ENCODE measurements around the gene BCL2L2.

Gene BCL2L2

DNA sequence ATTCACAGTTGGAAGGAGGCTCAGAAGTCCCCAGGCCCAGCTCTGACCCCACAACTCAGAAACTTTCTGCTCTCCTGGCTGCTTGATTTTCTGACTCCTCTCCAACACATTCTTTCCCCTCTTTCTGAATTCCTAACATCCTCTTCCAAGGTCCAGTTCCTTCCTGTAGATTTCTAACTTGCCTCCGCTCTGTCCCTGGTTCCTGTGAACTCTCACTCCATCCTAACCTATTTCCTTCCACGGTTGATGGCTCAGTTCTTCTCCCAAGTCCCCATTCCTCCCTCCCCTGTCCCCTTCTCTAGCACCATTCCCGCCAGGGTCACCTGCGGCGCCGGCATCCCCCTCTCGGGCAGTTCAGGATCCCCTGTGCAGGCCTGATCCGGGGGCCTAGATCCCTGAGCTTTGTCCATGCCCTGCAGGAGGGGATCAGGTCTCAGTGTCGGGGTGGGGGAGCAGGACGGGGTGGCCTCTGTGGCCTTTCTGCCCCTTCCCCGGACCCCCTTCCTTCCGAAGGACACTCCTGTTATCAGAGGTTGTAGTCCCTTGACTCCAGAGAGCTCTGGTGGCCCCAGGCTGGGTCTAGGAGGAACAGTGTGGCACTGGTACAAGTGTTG is 52.0 kb downstream of the BCL2L2 start:
- no peaks in the 10 kb centered on the region for H4K20me1 ChIP-seq (ENCODE audit: control insufficient read depth, insufficient read depth, low read depth, low read length)
- no peaks in the 10 kb centered on the region for H3K79me2 ChIP-seq (ENCODE audit: control insufficient read depth, low read length)
- TF ChIP-seq, protein P1, sequence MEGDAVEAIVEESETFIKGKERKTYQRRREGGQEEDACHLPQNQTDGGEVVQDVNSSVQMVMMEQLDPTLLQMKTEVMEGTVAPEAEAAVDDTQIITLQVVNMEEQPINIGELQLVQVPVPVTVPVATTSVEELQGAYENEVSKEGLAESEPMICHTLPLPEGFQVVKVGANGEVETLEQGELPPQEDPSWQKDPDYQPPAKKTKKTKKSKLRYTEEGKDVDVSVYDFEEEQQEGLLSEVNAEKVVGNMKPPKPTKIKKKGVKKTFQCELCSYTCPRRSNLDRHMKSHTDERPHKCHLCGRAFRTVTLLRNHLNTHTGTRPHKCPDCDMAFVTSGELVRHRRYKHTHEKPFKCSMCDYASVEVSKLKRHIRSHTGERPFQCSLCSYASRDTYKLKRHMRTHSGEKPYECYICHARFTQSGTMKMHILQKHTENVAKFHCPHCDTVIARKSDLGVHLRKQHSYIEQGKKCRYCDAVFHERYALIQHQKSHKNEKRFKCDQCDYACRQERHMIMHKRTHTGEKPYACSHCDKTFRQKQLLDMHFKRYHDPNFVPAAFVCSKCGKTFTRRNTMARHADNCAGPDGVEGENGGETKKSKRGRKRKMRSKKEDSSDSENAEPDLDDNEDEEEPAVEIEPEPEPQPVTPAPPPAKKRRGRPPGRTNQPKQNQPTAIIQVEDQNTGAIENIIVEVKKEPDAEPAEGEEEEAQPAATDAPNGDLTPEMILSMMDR (IDR thresholded peaks at IDR 0.05; ENCODE audit: low read depth, low read length, poor library complexity, severe bottlenecking) = no peak
- no peak for TF ChIP-seq EZH2phosphoT487 (IDR thresholded peaks at IDR 0.05; ENCODE audit: borderline replicate concordance, low read length)
- no peak overlapping the region for H3K4me2 ChIP-seq (ENCODE audit: low read length)
- H3K9me3 ChIP-seq (ENCODE audit: control insufficient read depth, insufficient read depth, low read length) = no peaks in the 10 kb centered on the region
- H3F3A ChIP-seq (ENCODE audit: control insufficient read depth, insufficient read depth) = no peaks in the 10 kb centered on the region
- H3K4me1 ChIP-seq (ENCODE audit: control insufficient read depth, low read length) = no peaks in the 10 kb centered on the region
- H3K9me2 ChIP-seq (replicated peaks; ENCODE audit: control insufficient read depth, low read length) = no peaks in the 10 kb centered on the region
- no peaks in the 10 kb centered on the region for H3K36me3 ChIP-seq (ENCODE audit: control insufficient read depth, low read length)
- no peaks in the 10 kb centered on the region for H3K27me3 ChIP-seq (ENCODE audit: control insufficient read depth, low read length)
- H3K27ac ChIP-seq (ENCODE audit: low read depth, low read length) = no peak overlapping the region
- H3K4me3 ChIP-seq (ENCODE audit: low read length) = no peak overlapping the region

DNA sequence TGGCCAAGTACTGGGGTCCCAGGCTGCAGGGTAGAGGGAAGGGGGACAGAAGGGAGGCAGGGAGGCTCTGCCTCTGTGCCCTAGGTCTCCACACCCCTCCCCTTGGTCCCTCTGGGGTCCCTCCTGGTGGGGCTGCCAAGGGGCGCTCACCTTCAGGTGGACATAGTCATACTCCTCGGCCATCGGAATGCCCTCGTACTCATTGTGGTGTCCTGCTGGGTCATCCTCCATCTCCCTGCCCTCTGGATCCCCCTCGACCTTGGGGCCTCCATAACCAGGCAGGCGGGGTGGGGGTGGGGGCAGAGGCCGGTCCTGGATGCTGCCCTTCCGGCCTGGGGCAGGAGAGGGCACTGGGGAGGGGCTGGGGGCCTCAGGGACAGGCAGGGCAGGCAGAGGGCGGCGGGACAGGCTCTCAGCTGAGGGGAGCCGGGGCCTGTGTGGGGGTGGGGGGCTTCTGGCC is 52.6 kb downstream of the BCL2L2 start:
- TF ChIP-seq, protein P1 (IDR thresholded peaks at IDR 0.05; ENCODE audit: low read depth, low read length, poor library complexity, severe bottlenecking) = no peak
- no peak for TF ChIP-seq EZH2phosphoT487 (IDR thresholded peaks at IDR 0.05; ENCODE audit: borderline replicate concordance, low read length)
- Histone ChIP-seq H3K9me2 (replicated peaks; ENCODE audit: control insufficient read depth, low read length) (no peaks in the 10 kb centered on the region), H3K79me2 (ENCODE audit: control insufficient read depth, low read length) (no peaks in the 10 kb centered on the region), H3K27ac (ENCODE audit: low read depth, low read length) (no peak overlapping the region), H3K27me3 (ENCODE audit: control insufficient read depth, low read length) (no peaks in the 10 kb centered on the region), H3K9me3 (ENCODE audit: control insufficient read depth, insufficient read depth, low read length) (no peaks in the 10 kb centered on the region), H3K4me3 (ENCODE audit: low read length) (no peak overlapping the region), H3F3A (ENCODE audit: control insufficient read depth, insufficient read depth) (no peaks in the 10 kb centered on the region), H3K4me1 (ENCODE audit: control insufficient read depth, low read length) (no peaks in the 10 kb centered on the region), H3K4me2 (ENCODE audit: low read length) (no peak overlapping the region), H4K20me1 (ENCODE audit: control insufficient read depth, insufficient read depth, low read depth, low read length) (no peaks in the 10 kb centered on the region), H3K36me3 (ENCODE audit: control insufficient read depth, low read length) (no peaks in the 10 kb centered on the region)

DNA sequence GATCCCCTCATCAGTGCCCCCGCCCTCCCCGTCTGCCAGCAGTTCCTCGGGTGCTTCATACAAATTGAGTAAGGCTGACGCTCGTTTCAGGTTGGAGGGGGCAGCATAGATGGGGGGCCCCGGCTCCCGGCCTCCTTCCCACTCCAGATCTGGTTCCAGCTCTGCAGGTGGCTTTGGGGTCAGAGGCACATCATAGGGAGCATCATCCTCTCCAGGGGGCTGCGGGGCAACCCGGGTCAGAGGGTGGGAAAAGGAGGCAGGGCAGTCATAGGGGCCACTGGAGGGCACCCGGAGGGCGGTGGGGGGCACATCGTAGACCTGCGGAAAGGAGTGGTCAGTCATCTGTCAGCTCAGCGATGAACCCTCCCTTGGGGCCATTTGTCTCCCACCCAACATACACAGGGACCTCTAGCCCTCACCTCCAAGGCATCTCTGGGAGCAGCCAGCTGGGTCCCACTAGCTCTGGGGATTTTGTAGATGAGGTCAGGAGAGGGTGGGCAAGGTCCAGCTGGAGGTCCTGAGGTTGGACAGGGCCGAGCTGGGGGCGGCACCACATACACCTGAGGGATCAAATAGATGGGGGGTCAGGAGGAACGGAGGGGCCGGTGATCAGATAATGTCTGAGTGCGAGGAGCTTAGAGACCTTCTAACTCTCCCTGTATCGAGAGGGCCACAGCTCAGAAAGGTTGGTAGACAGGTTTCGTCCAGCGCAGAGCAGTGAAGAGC is 53.3 kb downstream of the BCL2L2 start:
- Histone ChIP-seq H3K79me2 (ENCODE audit: control insufficient read depth, low read length) (no peaks in the 10 kb centered on the region), H4K20me1 (ENCODE audit: control insufficient read depth, insufficient read depth, low read depth, low read length) (no peaks in the 10 kb centered on the region), H3K9me3 (ENCODE audit: control insufficient read depth, insufficient read depth, low read length) (no peaks in the 10 kb centered on the region), H3K27me3 (ENCODE audit: control insufficient read depth, low read length) (no peaks in the 10 kb centered on the region), H3K4me1 (ENCODE audit: control insufficient read depth, low read length) (no peaks in the 10 kb centered on the region), H3K4me3 (ENCODE audit: low read length) (no peak overlapping the region), H3K27ac (ENCODE audit: low read depth, low read length) (no peak overlapping the region), H3F3A (ENCODE audit: control insufficient read depth, insufficient read depth) (no peaks in the 10 kb centered on the region), H3K36me3 (ENCODE audit: control insufficient read depth, low read length) (no peaks in the 10 kb centered on the region), H3K4me2 (ENCODE audit: low read length) (no peak overlapping the region), H3K9me2 (replicated peaks; ENCODE audit: control insufficient read depth, low read length) (no peaks in the 10 kb centered on the region)
- no peak for TF ChIP-seq EZH2phosphoT487 (IDR thresholded peaks at IDR 0.05; ENCODE audit: borderline replicate concordance, low read length)

DNA sequence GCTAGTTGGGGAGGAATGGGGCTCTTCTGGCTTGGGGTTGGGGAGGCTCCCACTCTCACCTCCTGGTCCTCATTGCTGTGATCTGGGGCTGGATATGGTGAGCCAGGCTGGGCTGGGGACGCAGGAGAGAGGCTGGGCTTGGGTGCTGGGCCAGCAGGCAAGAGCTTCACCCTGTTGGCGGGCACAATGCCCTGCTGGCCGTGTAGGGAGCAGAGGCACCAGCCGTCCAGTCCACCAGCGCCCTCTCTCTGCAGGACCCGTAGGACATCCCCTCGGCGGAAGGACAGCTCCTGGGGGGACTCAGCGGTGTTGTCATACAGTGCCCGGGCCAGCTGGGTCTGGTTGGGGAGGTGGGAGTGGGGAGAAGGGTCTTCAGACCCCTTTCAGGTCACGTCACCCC is 53.9 kb downstream of the BCL2L2 start:
- H3K27me3 ChIP-seq (ENCODE audit: control insufficient read depth, low read length) = no peaks in the 10 kb centered on the region
- H3K4me2 ChIP-seq (ENCODE audit: low read length) = no peak overlapping the region
- TF ChIP-seq, protein P1 (IDR thresholded peaks at IDR 0.05; ENCODE audit: low read depth, low read length, poor library complexity, severe bottlenecking) = no peak
- TF ChIP-seq EZH2phosphoT487 (IDR thresholded peaks at IDR 0.05; ENCODE audit: borderline replicate concordance, low read length) = no peak
- H3K27ac ChIP-seq (ENCODE audit: low read depth, low read length) = no peak overlapping the region
- H3K9me2 ChIP-seq (replicated peaks; ENCODE audit: control insufficient read depth, low read length) = no peaks in the 10 kb centered on the region
- no peaks in the 10 kb centered on the region for H3K79me2 ChIP-seq (ENCODE audit: control insufficient read depth, low read length)
- H3K36me3 ChIP-seq (ENCODE audit: control insufficient read depth, low read length) = no peaks in the 10 kb centered on the region
- no peaks in the 10 kb centered on the region for H3K4me1 ChIP-seq (ENCODE audit: control insufficient read depth, low read length)
- H3K9me3 ChIP-seq (ENCODE audit: control insufficient read depth, insufficient read depth, low read length) = no peaks in the 10 kb centered on the region
- H3F3A ChIP-seq (ENCODE audit: control insufficient read depth, insufficient read depth) = no peaks in the 10 kb centered on the region
- no peak overlapping the region for H3K4me3 ChIP-seq (ENCODE audit: low read length)
- H4K20me1 ChIP-seq (ENCODE audit: control insufficient read depth, insufficient read depth, low read depth, low read length) = no peaks in the 10 kb centered on the region
